ENCODE measurements around the gene ZCCHC18. TPM values are rescaled to one million over a fixed set of nuclear protein-coding genes. Genes with fewer than 3 reads are reported as not detected.
A peak's percentile ranks its signal among the peaks of the same experiment; 100 is the strongest.

The ZCCHC18 gene
- total RNA-seq, 2 experiments from 2014 or later: 0.36 to 0.77 TPM

DNA sequence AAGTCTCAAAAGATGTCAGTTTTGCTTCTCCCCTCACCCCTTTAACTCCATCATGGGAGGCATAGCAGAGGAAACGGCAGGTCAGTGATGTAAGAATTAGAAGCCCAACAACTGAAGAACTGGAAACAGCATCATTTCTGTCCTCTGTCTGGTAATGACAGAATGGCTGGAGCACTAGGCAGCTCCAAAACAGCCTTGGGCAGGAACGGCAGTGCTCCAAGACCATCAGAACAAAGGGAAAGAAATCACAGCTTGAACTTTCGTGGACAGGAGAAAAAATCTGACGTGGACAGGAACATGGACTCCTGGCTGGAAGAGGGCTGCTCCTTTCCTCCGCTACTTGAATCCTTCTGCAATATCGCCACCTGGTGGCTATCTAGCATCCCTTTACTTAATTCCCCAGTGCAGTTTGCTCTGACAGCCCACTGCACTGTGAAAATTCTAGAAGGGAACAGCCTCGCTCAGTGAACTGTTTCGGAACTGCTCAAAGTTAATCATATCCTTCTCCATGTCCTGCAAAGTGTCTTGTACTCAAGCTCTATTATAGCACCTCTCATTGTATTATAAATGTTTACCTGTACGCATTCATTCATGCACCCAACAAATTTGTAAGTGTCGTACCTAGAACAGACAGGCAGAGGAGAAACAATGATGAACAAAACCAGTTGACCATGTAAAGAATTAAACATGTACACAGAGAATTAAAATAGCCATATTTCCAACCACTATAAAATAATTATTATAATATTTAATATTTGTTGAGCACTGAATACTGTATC, 24.1 kb downstream of the ZCCHC18 start:
- Mint-ChIP-seq H3K4me1 (ENCODE audit: low read depth) (peaks cover 20% of the 10 kb centered on the region), H3K9me3 (no peaks in the 10 kb centered on the region), H3K4me3 (no peak overlapping the region), H3K27me3 (no peaks in the 10 kb centered on the region), H3K36me3 (no peaks in the 10 kb centered on the region), H3K27ac (no peak overlapping the region)
- intact Hi-C loops (cut with micrococcal nuclease): loop anchor here (1.0 kb wide), 2 partner anchors 38 to 291 kb away; no protein-coding TSS in a partner anchor
- POLR2A ChIA-PET: no interaction called here
- peak; percentile 50 for DNase-seq
- CTCF ChIA-PET: interaction anchor here (0.6 to 3.1 kb wide), 20 partner anchors 9 to 305 kb away, joined by 3 to 48 read pairs (median 4); partner anchors contain the start of genes RAB9B, SLC25A53 and ZCCHC18

DNA sequence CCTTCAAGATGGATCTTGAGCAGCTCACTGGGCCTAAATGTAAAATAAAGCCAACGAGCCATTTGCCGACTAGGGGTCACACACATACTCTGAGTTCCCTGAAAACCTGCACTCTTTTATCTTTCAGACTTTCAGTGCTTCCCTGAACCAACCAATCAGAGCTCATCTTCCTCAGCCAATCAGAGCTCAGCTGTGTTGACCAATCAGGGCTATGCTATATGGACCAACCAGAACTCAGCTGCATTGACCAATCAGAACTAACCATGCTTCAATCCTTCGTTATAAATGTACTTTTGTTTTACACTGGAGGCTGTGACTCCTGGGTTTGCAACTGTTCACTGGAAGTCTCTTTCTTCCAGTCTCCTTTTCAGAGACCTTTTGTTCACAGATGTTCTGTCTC, 25.2 kb downstream of the ZCCHC18 start:
- Mint-ChIP-seq H3K4me1 (ENCODE audit: low read depth) (peaks cover 20% of the 10 kb centered on the region), H3K27me3 (no peaks in the 10 kb centered on the region), H3K4me3 (no peak overlapping the region), H3K9me3 (no peaks in the 10 kb centered on the region), H3K36me3 (no peaks in the 10 kb centered on the region), H3K27ac (no peak overlapping the region)
- ChIA-PET CTCF (interaction anchor here (1.1 to 3.1 kb wide), 10 partner anchors 12 to 306 kb away, joined by 3 to 48 read pairs (median 6); partner anchors contain the start of genes RAB9B and SLC25A53), POLR2A (no interaction called here)
- intact Hi-C loops (cut with micrococcal nuclease): no loop called here
- DNase-seq: no peak

DNA sequence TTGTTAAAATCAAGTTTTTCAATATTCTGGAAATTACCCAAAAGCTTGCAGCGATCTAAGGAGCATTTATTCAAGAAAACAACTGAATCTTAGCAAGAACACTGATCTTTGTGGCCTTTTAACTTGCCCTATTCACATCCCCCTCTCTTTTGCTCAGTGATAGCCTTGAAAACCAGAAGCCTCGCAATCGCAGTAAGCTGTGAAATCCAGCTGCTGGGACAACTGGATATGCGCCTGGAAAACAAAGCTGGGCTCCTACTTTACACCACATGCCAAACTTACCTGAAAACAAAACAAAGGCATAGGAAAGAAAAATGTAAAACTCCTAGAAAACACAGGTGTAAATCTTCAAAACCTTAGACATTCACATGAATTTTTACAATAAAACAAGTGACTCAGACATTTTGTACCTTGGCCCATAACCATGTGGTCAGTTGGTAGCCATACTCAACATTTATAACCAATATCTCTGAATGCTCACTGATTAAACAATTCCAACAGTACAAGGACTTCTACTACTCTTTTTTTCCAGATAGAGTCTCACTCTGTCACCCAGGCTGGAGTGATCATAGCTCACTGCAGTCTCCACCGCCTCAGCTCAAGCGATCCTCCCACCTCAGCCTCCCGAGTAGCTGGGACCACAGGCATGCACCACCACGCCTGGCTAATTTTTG, 28.9 kb downstream of the ZCCHC18 start:
- CTCF ChIA-PET: no interaction called here
- POLR2A ChIA-PET: no interaction called here
- Mint-ChIP-seq H3K9me3 (no peaks in the 10 kb centered on the region), H3K27me3 (no peaks in the 10 kb centered on the region), H3K4me3 (no peak overlapping the region), H3K27ac (no peak overlapping the region), H3K36me3 (peaks cover 2% of the 10 kb centered on the region), H3K4me1 (ENCODE audit: low read depth) (peaks cover 16% of the 10 kb centered on the region)
- intact Hi-C loops (cut with micrococcal nuclease): no loop called here
- DNase-seq: no peak

DNA sequence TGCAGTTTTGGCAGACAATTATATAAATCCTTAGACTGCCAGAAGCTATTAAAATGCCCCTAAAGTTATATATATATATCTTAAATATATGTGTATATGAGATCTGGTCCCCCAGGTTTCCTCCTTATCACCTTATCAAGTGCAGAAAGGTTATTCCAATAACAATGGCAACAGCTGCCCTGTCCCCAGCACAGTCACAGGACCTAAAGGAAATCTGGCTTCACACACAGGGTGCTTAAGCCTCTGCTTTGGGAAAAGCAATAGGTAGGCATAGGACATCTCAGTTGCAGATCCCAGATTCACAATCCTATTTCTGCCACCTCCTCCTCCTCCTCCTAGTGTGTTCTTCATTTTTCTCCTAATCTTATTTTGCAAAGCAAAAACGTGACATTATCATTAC, 38.7 kb downstream of the ZCCHC18 start:
- H3K27me3 Mint-ChIP-seq: no peaks in the 10 kb centered on the region
- POLR2A ChIA-PET: no interaction called here
- intact Hi-C loops (cut with micrococcal nuclease): no loop called here
- no peaks in the 10 kb centered on the region for H3K36me3 Mint-ChIP-seq
- CTCF ChIA-PET: interaction anchor here (1.2 kb wide), 1 partner anchor 38 kb away, joined by 4 read pairs; no protein-coding TSS in a partner anchor
- no peaks in the 10 kb centered on the region for H3K9me3 Mint-ChIP-seq
- H3K4me3 Mint-ChIP-seq: no peak overlapping the region
- peaks cover 3% of the 10 kb centered on the region for H3K4me1 Mint-ChIP-seq (ENCODE audit: low read depth)
- H3K27ac Mint-ChIP-seq: no peak overlapping the region
- DNase-seq: no peak

DNA sequence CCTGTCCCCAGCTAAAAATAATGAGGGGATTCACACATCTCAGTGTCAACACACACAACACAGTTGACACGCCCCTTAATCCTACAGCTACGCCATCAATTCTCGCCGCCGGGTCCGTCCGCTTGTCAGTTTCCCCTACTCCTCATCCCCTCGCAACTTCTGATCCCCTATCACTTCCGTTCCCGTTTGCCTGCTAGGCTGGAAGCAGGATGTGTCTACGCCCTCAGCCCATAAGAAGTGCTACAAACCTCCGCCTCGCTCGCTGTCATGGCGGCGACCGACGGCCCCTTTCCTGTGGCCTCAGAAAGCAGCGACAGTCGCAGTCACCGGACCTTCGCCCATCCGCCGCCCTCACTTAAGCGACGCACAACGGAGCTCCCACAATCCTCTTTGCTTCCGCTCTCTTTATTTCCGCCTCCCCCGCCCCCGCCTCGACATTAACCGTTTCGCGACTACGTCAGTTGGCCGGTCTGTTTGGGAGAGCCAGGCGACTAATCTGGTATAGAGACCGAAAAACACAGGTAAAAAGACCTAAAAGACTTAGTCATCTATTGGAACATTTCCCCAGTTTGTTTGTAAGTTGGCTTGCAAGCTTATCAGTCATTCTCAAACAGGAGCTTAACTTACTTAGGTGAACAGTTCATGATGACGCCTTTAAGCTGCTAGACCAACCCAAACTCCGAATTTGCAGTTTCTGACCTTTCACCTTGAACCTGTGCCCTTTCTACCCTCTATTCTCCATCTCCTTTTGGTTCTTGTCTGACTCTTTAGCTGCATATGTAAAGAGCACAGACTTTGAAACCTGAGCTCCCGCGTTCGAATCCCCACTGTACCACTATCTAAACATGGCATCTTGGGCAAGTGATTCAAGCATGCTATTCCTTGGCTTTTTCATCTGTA, 44.6 kb downstream of the ZCCHC18 start, which contains the start of gene SLC25A53:
SLC25A53 (minus strand) TSS at position 380 of the 900 bp plus-strand sequence. CDS start 51,752 bp downstream, outside the sequence.
- Mint-ChIP-seq H3K4me3 (peak within 1 kb of the TSS; percentile 99), H3K9me3 (no peaks in the 10 kb centered on the region), H3K27me3 (no peaks in the 10 kb centered on the region), H3K4me1 (ENCODE audit: low read depth) (peaks cover 15% of the 10 kb centered on the region), H3K36me3 (peaks cover 2% of the 10 kb centered on the region), H3K27ac (peak within 1 kb of the TSS; percentile 100)
- intact Hi-C loops (cut with micrococcal nuclease): loop anchor here (1.0 to 2.0 kb wide), 3 partner anchors 9 to 471 kb away; partner anchors contain the start of genes FAM199X and MORF4L2
- CTCF ChIA-PET: interaction anchor here (0.6 to 1.8 kb wide), 7 partner anchors 9 to 311 kb away, joined by 3 to 24 read pairs (median 5); partner anchors contain the start of genes FAM199X and ZCCHC18
- POLR2A ChIA-PET: interaction anchor here (0.9 to 1.8 kb wide), 4 partner anchors 10 to 238 kb away, joined by 3 to 21 read pairs (median 6); partner anchors contain the start of genes FAM199X and ZCCHC18
- peak; percentile 87 for DNase-seq

Other genes with a start within 250 kb of the ZCCHC18 start
- 1 to 10 TPM; 6.2 to 8.6 TPM for gene TMSB15B, start 149.9 kb upstream of the ZCCHC18 start, total RNA-seq
- gene H2BW1, start 98.8 kb upstream of the ZCCHC18 start, total RNA-seq: not detected
- not detected for gene H2BW2, start 72.6 kb upstream of the ZCCHC18 start, total RNA-seq
- 1 to 10 TPM; 1.6 to 2.7 TPM for gene TMSB15C, start 36.3 kb upstream of the ZCCHC18 start, total RNA-seq
- 1 to 10 TPM; 3.6 to 4.2 TPM for gene SLC25A53, start 44.5 kb downstream of the ZCCHC18 start, total RNA-seq
- gene FAM199X, start 53.9 kb downstream of the ZCCHC18 start, total RNA-seq: 1 to 10 TPM; 8.3 to 9.1 TPM
- gene ESX1, start 142.4 kb downstream of the ZCCHC18 start, total RNA-seq: not detected

Measured in activated CD4-positive, alpha-beta memory T cell treated with anti-CD3 and anti-CD28 coated beads for 36 hours (primary cell).